Right lobe of liver (tissue), 4 donors: ENCODE results near the gene ACKR1.

ENCODE experiments used
- CTCF ChIP-seq, 4 donors: fragments of 200-600 bp in 3 of 4; fragments of 450-650 bp in 1 of 4; IDR thresholded peaks; one replicate each; pipeline versions ENCODE4 v1.5.1 to v1.8.0; 2016 to 2022; ENCODE audit warnings: antibody characterized with exemption in 4 of 4, mild to moderate bottlenecking in 2 of 4
- POLR2A ChIP-seq: fragments of 450-650 bp; IDR thresholded peaks from one replicate; pipeline ENCODE4 v1.6.1; 2017; ENCODE audit warnings: antibody characterized with exemption, mild to moderate bottlenecking
- donor health status: DM: no; HTN: no; CAD: no.
- donor health status: DM: no; HTN: no; CAD: no.
- donor health status: DM: no; HTN: yes; CAD: no.

GRCh38 chr1:159187647-159188374 is 16.9 kb upstream of the ACKR1 start:
- TF ChIP-seq POLR2A (no peak), CTCF (IDR thresholded peaks at IDR 0.05) (no peak)
